ENCODE results near the gene ACSL4.
"Not testable (repeated sequence)": the region's sequence is repeated elsewhere in the genome, so short reads cannot be mapped to it uniquely, and the experiment has no call there.

ACSL4 gene

GRCh38 chrX:109728173-109728535 lies 4.9 kb downstream of the ACSL4 start:
- DNase-seq (ENCODE audit: low spot score), result no peak

GRCh38 chrX:109724971-109725370 lies 8.1 kb downstream of the ACSL4 start:
- DNase-seq (ENCODE audit: low spot score), result not testable (repeated sequence)

GRCh38 chrX:109720947-109721346 lies 12.1 kb downstream of the ACSL4 start:
- no peak for DNase-seq (ENCODE audit: low spot score)

GRCh38 chrX:109719264-109719663 lies 13.8 kb downstream of the ACSL4 start:
- DNase-seq (ENCODE audit: low spot score), result no peak

- DNase-seq (ENCODE audit: low spot score), result no peak
Observed at GRCh38 chrX:109716431-109717028, 16.5 kb downstream of the ACSL4 start.

- DNase-seq (ENCODE audit: low spot score), result no peak
Observed at GRCh38 chrX:109714340-109714958, 18.6 kb downstream of the ACSL4 start.

GRCh38 chrX:109710181-109710580 lies 22.9 kb downstream of the ACSL4 start:
- no peak for DNase-seq (ENCODE audit: low spot score)

- DNase-seq (ENCODE audit: low spot score), result no peak
Observed at GRCh38 chrX:109709129-109709631, 23.9 kb downstream of the ACSL4 start.

GRCh38 chrX:109707720-109708119 lies 25.3 kb downstream of the ACSL4 start:
- no peak for DNase-seq (ENCODE audit: low spot score)

GRCh38 chrX:109707319-109707718 lies 25.7 kb downstream of the ACSL4 start:
- no peak for DNase-seq (ENCODE audit: low spot score)

- no peak for DNase-seq (ENCODE audit: low spot score)
Observed at GRCh38 chrX:109704563-109704962, 28.5 kb downstream of the ACSL4 start.

GRCh38 chrX:109697855-109698254 lies 35.2 kb downstream of the ACSL4 start:
- no peak for DNase-seq (ENCODE audit: low spot score)

- no peak for DNase-seq (ENCODE audit: low spot score)
Observed at GRCh38 chrX:109696146-109696740, 36.8 kb downstream of the ACSL4 start.

GRCh38 chrX:109695637-109696036 lies 37.4 kb downstream of the ACSL4 start:
- DNase-seq (ENCODE audit: low spot score), result no peak

- DNase-seq (ENCODE audit: low spot score), result no peak
Observed at GRCh38 chrX:109691752-109692151, 41.3 kb downstream of the ACSL4 start.

- no peak for DNase-seq (ENCODE audit: low spot score)
Observed at GRCh38 chrX:109691277-109691676, 41.8 kb downstream of the ACSL4 start.

- no peak for DNase-seq (ENCODE audit: low spot score)
Observed at GRCh38 chrX:109687903-109688302, 45.2 kb downstream of the ACSL4 start.

GRCh38 chrX:109685656-109686078 lies 47.4 kb downstream of the ACSL4 start:
- no peak for DNase-seq (ENCODE audit: low spot score)

- no peak for DNase-seq (ENCODE audit: low spot score)
Observed at GRCh38 chrX:109684136-109684535, 48.9 kb downstream of the ACSL4 start.

- no peak for DNase-seq (ENCODE audit: low spot score)
Observed at GRCh38 chrX:109681475-109682081, 51.5 kb downstream of the ACSL4 start.

- DNase-seq (ENCODE audit: low spot score), result no peak
Observed at GRCh38 chrX:109679820-109680219, 53.2 kb downstream of the ACSL4 start.

GRCh38 chrX:109672239-109672638 lies 60.8 kb downstream of the ACSL4 start:
- DNase-seq (ENCODE audit: low spot score), result no peak

GRCh38 chrX:109671170-109671569 lies 61.9 kb downstream of the ACSL4 start:
- not testable (repeated sequence) for DNase-seq (ENCODE audit: low spot score)
